ENCODE results near the gene PKD1L1. TPM values are rescaled to one million over a fixed set of nuclear protein-coding genes. Genes with fewer than 3 reads are reported as not detected.

Gene PKD1L1
- total RNA-seq, 2 experiments from 2014 or later = 0.17 to 0.34 TPM

DNA sequence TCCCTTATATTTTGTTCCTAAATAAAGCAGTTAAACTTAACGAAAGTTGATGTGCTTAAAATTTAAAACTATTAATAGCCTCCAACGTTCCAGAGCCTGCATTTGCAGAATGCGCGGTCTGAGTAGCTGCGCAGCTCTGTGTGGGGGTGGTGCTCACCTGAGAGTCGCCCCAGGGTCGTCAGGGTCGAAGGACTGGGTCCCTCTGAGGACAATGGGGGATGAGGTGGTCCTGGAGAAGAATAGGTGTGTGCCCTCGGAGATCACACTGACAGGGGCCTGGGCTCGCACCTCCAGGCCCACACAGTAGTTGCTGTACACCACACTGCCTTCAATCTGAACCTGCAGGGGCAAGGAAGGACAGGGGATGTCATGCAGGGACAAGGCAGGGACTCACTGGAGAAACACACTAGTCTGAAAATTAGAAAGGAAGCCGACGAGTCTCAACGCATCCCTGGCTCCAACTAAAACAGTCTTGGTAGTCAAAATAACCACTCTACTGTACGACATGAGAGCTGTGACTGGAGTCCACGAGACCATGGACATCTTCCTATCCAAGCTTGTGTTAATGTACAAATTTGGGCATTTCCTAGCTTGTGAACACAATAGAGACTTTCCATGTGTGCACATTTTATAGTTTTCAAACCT is 54.4 kb downstream of the PKD1L1 start:
- POLR2A ChIA-PET = no interaction called here
- DNase-seq (no peak), ATAC-seq (ENCODE audit: low read depth) (no peak)
- Mint-ChIP-seq H3K27ac (no peak overlapping the region), H3K4me1 (no peaks in the 10 kb centered on the region), H3K36me3 (no peaks in the 10 kb centered on the region), H3K9me3 (no peaks in the 10 kb centered on the region), H3K27me3 (peaks cover 3% of the 10 kb centered on the region), H3K4me3 (no peak overlapping the region)

DNA sequence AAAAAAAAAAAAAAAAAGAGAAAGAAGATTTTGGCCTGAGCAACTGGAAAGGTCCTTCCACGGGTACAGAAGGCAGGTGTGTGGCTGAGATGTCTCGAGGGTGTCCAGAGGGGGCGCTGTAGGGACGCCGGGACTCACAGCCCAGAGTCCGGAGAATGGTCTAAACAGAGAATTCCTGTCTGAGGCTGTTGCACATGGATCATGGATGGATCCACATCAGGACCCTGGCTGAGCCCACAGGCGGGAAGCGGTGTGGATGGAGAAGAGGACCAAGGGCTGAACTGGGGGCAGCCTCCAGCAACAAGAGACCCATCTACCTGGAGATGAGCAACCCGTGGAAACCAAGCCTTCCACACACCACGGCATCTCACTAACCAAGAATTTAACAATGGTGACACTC is 55.0 kb downstream of the PKD1L1 start:
- Mint-ChIP-seq H3K4me3 (no peak overlapping the region), H3K9me3 (no peaks in the 10 kb centered on the region), H3K27me3 (peaks cover 3% of the 10 kb centered on the region), H3K36me3 (no peaks in the 10 kb centered on the region), H3K4me1 (no peaks in the 10 kb centered on the region), H3K27ac (no peak overlapping the region)
- POLR2A ChIA-PET = no interaction called here
- DNase-seq (no peak), ATAC-seq (ENCODE audit: low read depth) (no peak)

DNA sequence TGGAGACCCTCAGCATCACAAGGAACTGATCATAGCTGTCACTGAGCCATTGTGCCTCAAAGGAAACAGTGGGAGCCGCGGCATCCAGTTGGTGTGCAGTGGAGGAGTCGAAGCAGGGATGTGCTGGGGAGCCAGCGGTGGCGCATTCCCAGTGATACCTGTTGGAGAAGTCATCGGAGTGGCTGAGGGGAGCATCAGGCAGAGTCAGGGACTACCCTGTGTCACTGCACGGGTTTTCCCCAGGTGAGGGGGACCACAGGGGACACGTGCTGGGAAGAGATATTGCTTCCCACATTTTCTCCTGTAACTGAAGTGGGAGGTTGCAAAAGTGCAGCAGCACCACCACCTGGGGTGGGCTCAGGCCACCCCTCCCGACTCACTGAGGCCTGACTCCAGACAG is 57.7 kb downstream of the PKD1L1 start:
- H3K36me3 Mint-ChIP-seq = no peaks in the 10 kb centered on the region
- ATAC-seq (ENCODE audit: low read depth) = no peak
- POLR2A ChIA-PET = no interaction called here
- DNase-seq = no peak
- H3K9me3 Mint-ChIP-seq = no peaks in the 10 kb centered on the region
- H3K4me3 Mint-ChIP-seq = no peak overlapping the region
- H3K27me3 Mint-ChIP-seq = no peaks in the 10 kb centered on the region
- no peak overlapping the region for H3K27ac Mint-ChIP-seq
- H3K4me1 Mint-ChIP-seq = no peaks in the 10 kb centered on the region

DNA sequence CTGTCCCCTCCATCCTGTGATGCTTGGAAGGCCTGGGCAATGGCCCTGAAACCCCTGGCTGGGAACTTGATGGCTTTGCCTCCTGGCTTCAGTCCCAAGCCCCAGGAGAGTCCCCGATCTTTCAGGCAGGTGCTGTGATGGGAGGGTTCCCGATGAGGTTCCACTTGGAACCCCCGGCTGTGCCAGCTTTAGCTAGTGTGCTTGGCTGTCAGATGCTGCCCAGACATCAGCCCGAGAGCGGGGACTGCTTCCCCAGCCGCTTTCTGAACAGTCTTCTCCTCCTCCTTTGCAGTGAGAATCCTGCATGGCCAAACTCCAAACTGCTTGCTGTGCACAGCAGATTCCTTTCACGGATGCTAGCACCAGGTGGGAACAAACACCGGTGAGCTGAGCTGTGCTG is 58.1 kb downstream of the PKD1L1 start:
- Mint-ChIP-seq H3K4me1 (no peaks in the 10 kb centered on the region), H3K27me3 (no peaks in the 10 kb centered on the region), H3K27ac (no peak overlapping the region), H3K36me3 (no peaks in the 10 kb centered on the region), H3K4me3 (no peak overlapping the region), H3K9me3 (no peaks in the 10 kb centered on the region)
- DNase-seq = no peak
- no peak for ATAC-seq (ENCODE audit: low read depth)
- POLR2A ChIA-PET = no interaction called here

DNA sequence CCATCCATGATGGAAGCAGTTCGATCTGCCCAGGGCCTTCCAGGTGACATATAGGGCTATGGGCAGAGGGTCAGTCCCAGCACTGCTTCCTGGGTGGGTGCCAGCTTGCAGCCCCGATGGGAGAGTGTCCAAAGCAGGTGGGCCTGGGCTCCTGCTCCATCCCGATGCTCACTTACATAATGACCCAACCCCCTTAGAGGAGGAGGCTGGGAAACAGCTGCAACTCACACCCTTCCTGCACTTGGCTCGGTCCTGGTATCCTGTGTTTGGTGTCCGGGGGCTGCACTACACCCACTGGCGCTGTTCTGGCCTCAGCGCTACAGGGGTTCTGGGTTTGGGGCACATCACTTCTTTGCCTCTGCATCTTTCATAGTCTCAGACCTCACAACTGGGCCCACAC is 58.5 kb downstream of the PKD1L1 start:
- H3K4me3 Mint-ChIP-seq = no peak overlapping the region
- no peaks in the 10 kb centered on the region for H3K4me1 Mint-ChIP-seq
- ATAC-seq (ENCODE audit: low read depth) = no peak
- H3K27ac Mint-ChIP-seq = no peak overlapping the region
- no peaks in the 10 kb centered on the region for H3K36me3 Mint-ChIP-seq
- no peaks in the 10 kb centered on the region for H3K9me3 Mint-ChIP-seq
- POLR2A ChIA-PET = no interaction called here
- H3K27me3 Mint-ChIP-seq = no peaks in the 10 kb centered on the region
- DNase-seq = no peak

DNA sequence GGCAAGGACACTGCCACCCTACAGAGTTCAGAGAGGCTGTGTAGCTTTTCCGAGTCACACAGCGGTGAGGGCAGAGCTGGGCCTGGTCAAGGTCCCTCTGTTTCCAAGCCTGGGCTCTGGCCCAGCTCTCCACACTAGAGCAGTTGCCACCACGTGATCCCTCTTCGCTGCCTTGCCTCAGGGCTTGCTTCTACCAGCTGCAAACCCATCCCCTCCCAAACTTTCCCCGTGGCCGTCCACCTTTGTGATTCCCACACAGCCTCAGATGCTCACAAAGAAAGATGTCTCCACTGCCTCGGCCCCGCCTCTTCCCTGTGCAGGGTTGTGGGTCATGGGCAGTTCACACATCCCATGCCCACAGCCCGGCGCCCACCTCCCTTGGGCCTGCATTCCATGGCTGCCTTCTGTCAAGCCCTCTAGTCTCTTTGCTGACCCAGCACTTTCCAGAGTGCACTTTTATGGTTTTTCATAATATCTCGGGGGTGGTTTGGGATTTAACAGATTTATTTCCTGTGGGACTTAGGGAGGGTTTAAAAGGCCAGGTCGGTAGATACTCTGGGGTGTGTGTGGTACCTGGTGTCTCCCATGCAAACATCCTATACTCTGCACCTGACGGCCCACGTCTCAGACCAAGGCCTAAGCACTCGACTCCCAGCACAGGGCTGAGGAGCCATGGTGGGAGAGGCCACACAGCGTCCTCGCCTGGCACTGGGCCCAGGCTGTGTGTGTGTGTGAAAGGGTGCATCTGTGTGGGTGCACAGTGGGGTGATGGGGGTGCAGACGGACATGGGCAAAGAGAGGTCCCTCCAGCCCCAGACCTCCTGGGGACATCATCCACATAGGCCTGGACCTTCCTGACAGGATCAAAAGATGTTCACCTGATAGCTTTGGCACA is 59.6 kb downstream of the PKD1L1 start:
- Mint-ChIP-seq H3K4me1 (no peaks in the 10 kb centered on the region), H3K4me3 (no peak overlapping the region), H3K27me3 (no peaks in the 10 kb centered on the region), H3K9me3 (no peaks in the 10 kb centered on the region), H3K36me3 (no peaks in the 10 kb centered on the region), H3K27ac (no peak overlapping the region)
- POLR2A ChIA-PET = no interaction called here
- ATAC-seq (ENCODE audit: low read depth) (no peak), DNase-seq (no peak)

DNA sequence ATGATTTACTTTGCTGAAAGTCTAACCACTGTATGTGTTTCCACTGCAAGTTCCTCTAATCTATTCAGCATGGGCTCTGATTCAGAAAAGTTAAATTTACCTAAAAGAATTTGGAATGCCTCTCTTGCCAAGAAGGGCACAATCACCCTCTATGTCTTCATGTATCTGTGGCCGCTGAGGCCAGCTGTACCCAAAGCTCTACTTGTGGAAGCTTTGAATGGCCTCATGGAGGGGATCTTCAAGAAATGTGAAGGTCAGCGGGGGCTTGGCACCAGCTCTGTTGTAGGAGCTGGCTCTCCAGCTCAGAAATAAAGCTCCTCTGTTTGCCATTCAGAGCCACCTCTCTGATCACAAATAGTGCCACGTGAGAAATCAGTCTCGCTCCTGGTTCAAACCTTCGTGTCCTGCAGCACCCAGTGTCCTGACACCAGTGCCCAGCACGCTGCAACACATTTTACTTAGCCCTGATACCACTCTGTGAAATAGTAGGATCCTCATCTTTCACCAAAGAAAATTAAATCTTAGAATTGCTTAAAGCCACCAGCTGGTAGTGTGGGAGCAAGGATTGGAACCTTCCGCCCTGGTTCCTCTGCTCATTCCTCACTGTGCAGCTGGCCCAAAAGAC is 61.1 kb downstream of the PKD1L1 start:
- Mint-ChIP-seq H3K36me3 (no peaks in the 10 kb centered on the region), H3K9me3 (no peaks in the 10 kb centered on the region), H3K27me3 (no peaks in the 10 kb centered on the region), H3K4me3 (no peak overlapping the region), H3K27ac (no peak overlapping the region), H3K4me1 (no peaks in the 10 kb centered on the region)
- POLR2A ChIA-PET = no interaction called here
- ATAC-seq (ENCODE audit: low read depth) (no peak), DNase-seq (no peak)

DNA sequence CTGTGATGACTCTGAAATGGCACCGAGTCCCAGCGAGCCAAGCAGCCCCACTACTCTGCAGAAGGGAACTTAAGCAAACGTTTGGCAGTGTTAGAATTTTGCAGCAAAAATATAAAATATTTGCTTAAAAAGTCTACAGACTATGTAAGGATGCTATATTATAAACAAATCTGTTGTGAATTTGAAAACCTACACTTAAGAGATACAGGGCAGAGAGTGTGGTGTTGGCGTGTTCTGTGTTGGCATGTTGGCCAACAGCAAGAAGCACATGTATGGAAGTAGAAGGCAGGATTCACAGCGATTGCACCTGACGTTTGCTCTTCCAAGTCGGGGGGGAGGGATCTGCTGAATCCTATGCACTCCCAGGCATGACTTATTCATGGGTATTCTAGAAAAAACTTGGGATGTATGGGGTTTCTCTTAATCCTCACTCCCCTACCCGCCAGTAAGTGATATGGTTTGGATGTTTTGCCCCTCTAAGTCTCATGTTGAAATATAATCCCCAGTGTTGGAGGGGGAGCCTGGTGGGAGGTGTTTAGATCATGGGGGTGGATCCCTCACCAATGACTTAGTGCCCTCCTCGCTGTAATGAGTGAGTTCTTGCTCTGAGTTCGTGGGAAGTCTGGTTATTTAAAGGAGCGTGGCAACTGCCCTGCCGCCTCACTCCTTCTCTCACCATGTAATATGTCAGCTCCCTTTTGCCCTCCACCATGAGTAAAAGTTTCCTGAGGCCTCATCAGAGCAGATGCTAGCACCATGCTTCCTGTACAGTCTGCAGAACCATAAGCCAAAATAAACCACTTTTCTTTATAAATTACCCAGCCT is 62.1 kb downstream of the PKD1L1 start:
- no peaks in the 10 kb centered on the region for H3K4me1 Mint-ChIP-seq
- H3K36me3 Mint-ChIP-seq = no peaks in the 10 kb centered on the region
- H3K9me3 Mint-ChIP-seq = no peaks in the 10 kb centered on the region
- no peak for ATAC-seq (ENCODE audit: low read depth)
- no peak for DNase-seq
- no peak overlapping the region for H3K27ac Mint-ChIP-seq
- POLR2A ChIA-PET = no interaction called here
- no peak overlapping the region for H3K4me3 Mint-ChIP-seq
- H3K27me3 Mint-ChIP-seq = no peaks in the 10 kb centered on the region

DNA sequence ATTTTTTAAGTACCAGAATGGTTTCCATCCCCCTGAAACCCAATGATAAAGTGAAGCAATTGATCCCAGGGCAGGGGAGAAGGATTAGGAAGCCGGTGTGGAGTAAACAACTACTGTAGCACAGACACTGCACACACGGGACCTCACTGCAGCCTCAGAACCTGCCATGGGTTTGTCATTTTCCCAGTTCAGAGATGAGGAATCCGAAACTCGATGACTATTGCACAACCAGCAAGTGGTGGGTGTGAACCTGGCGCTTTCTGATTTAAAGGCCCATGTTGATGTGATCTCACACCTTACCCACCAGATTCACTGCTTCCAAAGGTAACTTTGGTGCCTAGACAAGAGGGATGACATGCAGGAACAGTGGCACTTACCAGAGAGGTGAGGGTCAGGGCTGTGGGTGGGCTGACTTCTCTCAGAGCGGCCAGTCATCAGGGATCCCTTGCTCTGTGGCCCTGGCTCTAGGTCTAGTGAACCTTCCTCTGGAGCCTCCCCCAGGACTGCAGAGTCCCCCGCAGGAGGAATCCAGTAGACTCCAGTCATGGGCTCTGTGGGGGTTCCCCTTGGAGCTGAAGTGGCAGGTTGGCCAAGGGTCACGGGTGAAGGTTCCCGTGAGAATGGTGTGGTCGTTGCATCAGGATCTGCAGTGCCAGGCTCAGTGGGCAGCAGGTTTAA is 62.8 kb downstream of the PKD1L1 start:
- Mint-ChIP-seq H3K9me3 (no peaks in the 10 kb centered on the region), H3K27ac (no peak overlapping the region), H3K4me3 (no peak overlapping the region), H3K27me3 (no peaks in the 10 kb centered on the region), H3K36me3 (no peaks in the 10 kb centered on the region), H3K4me1 (no peaks in the 10 kb centered on the region)
- ATAC-seq (ENCODE audit: low read depth) (no peak), DNase-seq (no peak)
- POLR2A ChIA-PET = no interaction called here

DNA sequence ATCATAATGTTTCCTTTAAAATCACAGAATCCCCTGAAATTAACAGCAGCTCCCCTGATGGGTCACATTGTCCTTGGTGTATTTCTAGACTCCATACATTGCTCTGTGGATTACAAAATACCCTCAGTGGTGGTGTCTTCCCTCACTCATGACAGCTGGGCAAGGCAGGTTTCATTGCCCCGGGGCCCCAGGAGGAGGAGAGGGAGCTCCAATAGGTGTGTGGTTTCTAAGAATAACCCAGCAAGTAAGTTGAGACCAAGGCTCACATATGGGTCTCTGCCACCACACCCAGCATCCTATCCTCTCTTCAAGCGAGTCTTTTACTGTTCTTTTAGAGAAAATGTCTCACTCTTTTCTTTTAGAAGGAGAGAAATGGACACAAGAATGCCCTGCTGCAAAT is 63.6 kb downstream of the PKD1L1 start:
- Mint-ChIP-seq H3K27me3 (no peaks in the 10 kb centered on the region), H3K36me3 (no peaks in the 10 kb centered on the region), H3K4me3 (no peak overlapping the region), H3K9me3 (no peaks in the 10 kb centered on the region), H3K27ac (no peak overlapping the region), H3K4me1 (no peaks in the 10 kb centered on the region)
- no peak for DNase-seq
- ATAC-seq (ENCODE audit: low read depth) = no peak
- POLR2A ChIA-PET = no interaction called here

DNA sequence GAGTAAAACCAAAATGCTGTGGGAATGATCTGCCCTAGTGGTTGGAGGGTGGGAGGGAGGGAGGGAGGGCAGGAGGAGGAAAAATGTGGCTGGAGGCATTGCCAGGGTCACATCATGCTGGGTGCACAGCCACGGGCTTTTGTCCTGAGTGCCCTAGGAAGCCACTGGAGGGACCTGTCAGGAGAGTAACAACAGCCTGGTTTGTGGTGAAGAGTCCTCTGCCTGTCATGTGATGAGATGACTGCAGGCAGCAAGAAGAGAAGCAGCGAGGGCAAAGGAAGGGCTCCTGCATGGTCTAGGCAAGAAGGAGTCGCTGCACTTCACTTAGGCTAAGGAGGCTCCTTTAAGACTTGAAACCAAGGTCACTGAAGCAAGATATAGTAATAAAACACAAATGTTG is 65.6 kb downstream of the PKD1L1 start:
- POLR2A ChIA-PET = no interaction called here
- Mint-ChIP-seq H3K4me1 (no peaks in the 10 kb centered on the region), H3K9me3 (no peaks in the 10 kb centered on the region), H3K27ac (no peak overlapping the region), H3K36me3 (no peaks in the 10 kb centered on the region), H3K4me3 (no peak overlapping the region), H3K27me3 (no peaks in the 10 kb centered on the region)
- no peak for ATAC-seq (ENCODE audit: low read depth)
- DNase-seq = no peak

DNA sequence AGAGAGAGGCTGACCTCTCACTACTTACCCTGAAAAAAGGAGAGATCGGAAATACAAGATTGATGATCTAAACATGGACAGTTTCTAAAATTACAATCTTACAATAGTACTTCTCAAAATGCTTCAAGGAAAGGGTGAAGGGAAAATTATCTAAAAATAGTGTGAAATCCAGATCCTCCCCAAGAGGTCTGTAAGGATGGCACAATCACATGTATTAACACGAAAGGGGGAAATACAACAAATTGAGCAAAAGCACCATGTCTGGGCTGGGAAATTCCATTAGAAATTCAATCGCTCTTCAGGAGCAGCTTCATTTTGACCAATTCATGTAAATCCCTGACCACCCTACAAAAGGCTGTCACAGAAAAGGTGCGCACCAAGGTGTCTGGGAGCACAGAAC is 67.0 kb downstream of the PKD1L1 start:
- ATAC-seq (ENCODE audit: low read depth) (no peak), DNase-seq (no peak)
- H3K27me3 Mint-ChIP-seq = no peaks in the 10 kb centered on the region

DNA sequence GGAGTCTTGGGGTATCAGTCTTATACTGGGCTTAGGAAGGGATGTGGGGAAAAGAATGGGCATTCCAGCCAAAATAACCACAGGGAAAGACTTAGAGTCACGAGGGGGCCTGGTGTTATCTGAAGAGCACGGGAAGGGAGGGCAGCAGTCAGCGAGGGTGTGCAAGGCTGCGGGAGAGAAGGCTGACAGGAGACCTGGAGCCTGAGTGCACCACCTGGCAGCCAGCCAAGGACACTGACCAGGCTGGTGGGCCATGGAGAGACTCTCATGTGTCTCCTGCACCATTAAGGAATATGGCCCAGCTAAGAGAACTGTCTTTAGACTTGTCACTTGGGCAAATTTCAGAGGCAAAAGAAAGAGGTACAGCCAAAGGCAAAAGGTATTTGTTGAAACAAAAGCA is 69.6 kb downstream of the PKD1L1 start:
- POLR2A ChIA-PET = no interaction called here
- Mint-ChIP-seq H3K9me3 (no peaks in the 10 kb centered on the region), H3K4me1 (peaks cover 2% of the 10 kb centered on the region), H3K27me3 (no peaks in the 10 kb centered on the region), H3K36me3 (no peaks in the 10 kb centered on the region), H3K4me3 (no peak overlapping the region), H3K27ac (no peak overlapping the region)
- ATAC-seq (ENCODE audit: low read depth) (no peak), DNase-seq (no peak)

More for the DNA sequence above, 67.0 kb downstream of the PKD1L1 start:
- H3K4me3 Mint-ChIP-seq = no peak overlapping the region
- H3K9me3 Mint-ChIP-seq = no peaks in the 10 kb centered on the region
- H3K4me1 Mint-ChIP-seq = no peaks in the 10 kb centered on the region
- no peaks in the 10 kb centered on the region for H3K36me3 Mint-ChIP-seq
- no peak overlapping the region for H3K27ac Mint-ChIP-seq
- POLR2A ChIA-PET = no interaction called here
